K562 (cell line): ENCODE data around the gene NOLC1. TPM values are rescaled to one million over a fixed set of nuclear protein-coding genes. Genes with fewer than 3 reads are reported as not detected.

ENCODE experiments used
- CBX5 ChIP-seq: IDR thresholded peaks from 2 replicates; pipeline ENCODE4 v1.6.1; 2014; ENCODE audit warnings: low read depth, borderline replicate concordance
- CHD2 ChIP-seq: IDR thresholded peaks from 2 replicates; pipeline ENCODE4 v1.6.1; 2011; ENCODE audit warnings: low read depth, low read length
- FUS ChIP-seq: fragments of 200-400 bp; formaldehyde crosslinking; optimal IDR thresholded peaks from 2 replicates; pipeline ENCODE3; 2017; ENCODE audit warnings: low read depth, low read length
- HDGF ChIP-seq: fragments of 450-650 bp; IDR thresholded peaks from 2 replicates; pipeline ENCODE4 v1.6.1; 2016
- HNRNPLL ChIP-seq: fragments of 200-400 bp; formaldehyde crosslinking; IDR thresholded peaks from 2 replicates; pipeline ENCODE4 v1.6.1; 2017; ENCODE audit warnings: low read length, low read depth, mild to moderate bottlenecking; ENCODE audit not compliant: poor library complexity, severe bottlenecking
- MAX ChIP-seq: sonication (generic); formaldehyde crosslinking; IDR thresholded peaks from 2 replicates; pipeline ENCODE4 v1.9.0; 2022; ENCODE audit warnings: mild to moderate bottlenecking, missing genetic modification reagents
- MCM2 ChIP-seq: fragments of 450-650 bp; IDR thresholded peaks from 2 replicates; pipeline ENCODE4 v1.6.1; 2017; ENCODE audit warnings: low read depth, mild to moderate bottlenecking
- MLX ChIP-seq, 2 experiments: fragments of 450-650 bp in 1 of 2; sonication (generic) in 1 of 2; formaldehyde crosslinking; conservative IDR thresholded peaks; 2 replicates each; pipeline versions ENCODE4 v1.4.0 to v1.8.1; 2020 to 2022; ENCODE audit warnings: mild to moderate bottlenecking in 1 of 2, missing genetic modification reagents in 1 of 2
- MTF1 ChIP-seq: fragments of 250-450 bp; sonication (Bioruptor Pico); IDR thresholded peaks from 2 replicates; pipeline ENCODE4 v1.9.0; 2021; ENCODE audit warnings: moderate library complexity, mild to moderate bottlenecking, inconsistent platforms, borderline replicate concordance
- SETDB1 ChIP-seq: IDR thresholded peaks from one replicate; pipeline ENCODE4 v1.6.1; 2012; ENCODE audit warnings: low read length, control low read depth, inconsistent platforms
- SMARCE1 ChIP-seq: fragments of 450-650 bp; IDR thresholded peaks from 2 replicates; pipeline ENCODE4 v1.7.1; 2016; ENCODE audit warnings: mild to moderate bottlenecking
- USF2 ChIP-seq: sonication (generic); formaldehyde crosslinking; IDR thresholded peaks from 2 replicates; pipeline ENCODE4 v1.5.0; 2020; ENCODE audit warnings: missing genetic modification reagents
- WHSC1 ChIP-seq: IDR thresholded peaks from one replicate; pipeline ENCODE4 v1.6.1; 2012; ENCODE audit warnings: low read length, control low read depth, inconsistent platforms
- ZBTB49 ChIP-seq: sonication (generic); formaldehyde crosslinking; IDR thresholded peaks from 2 replicates; pipeline ENCODE4 v1.8.0; 2022; ENCODE audit warnings: missing genetic modification reagents, mild to moderate bottlenecking, borderline replicate concordance
- ZFX ChIP-seq: sonication (generic); formaldehyde crosslinking; IDR thresholded peaks from 2 replicates; pipeline ENCODE4 v1.8.0; 2022; ENCODE audit warnings: mild to moderate bottlenecking, missing genetic modification reagents, moderate library complexity
- ZNF184 ChIP-seq: sonication (generic); formaldehyde crosslinking; IDR thresholded peaks from 2 replicates; pipeline ENCODE4 v1.5.0; 2020; ENCODE audit warnings: missing genetic modification reagents
- polyA plus RNA-seq, 8 experiments: library from polyadenylated mRNA; depleted of rRNA in 4 of 8; stranded (reverse) in 5 of 8; unstranded in 3 of 8; fragments of >200 nt; fragmentation: Nextera tagmentation in 2 of 8; fragmentation: Illumina TruSeq in 1 of 8; extraction: Ambion mirVana in 2 of 8; extraction: Trizol in 1 of 8; gene quantifications; 2 replicates each; pipeline versions ENCODE4 v1.2.1 to v1.2.3, GENCODE V29; 2011 to 2014; ENCODE audit warnings: inconsistent platforms in 1 of 8, missing spikeins in 1 of 8
- total RNA-seq, 7 experiments: library from RNA; depleted of rRNA in 6 of 7; stranded (reverse); fragments of >200 nt in 6 of 7; fragmentation: Illumina TruSeq in 2 of 7; extraction: Trizol in 2 of 7; gene quantifications; 2 replicates each; pipeline versions ENCODE4 v1.2.1 to v1.2.3, GENCODE V29; 2011 to 2021; ENCODE audit warnings: low replicate concordance in 1 of 7
- TF ChIP-seq, protein P1 (sequence below), 3 experiments: fragments of 200-800 bp in 1 of 3; fragments of 250-450 bp in 1 of 3; fragments of 450-650 bp in 1 of 3; sonication (Bioruptor Pico) in 1 of 3; sonication (Bioruptor generic) in 1 of 3; formaldehyde crosslinking in 1 of 3; IDR thresholded peaks; 2 replicates each; pipeline versions ENCODE4 v1.6.1 to v1.8.0; 2016 to 2022; ENCODE audit warnings: mild to moderate bottlenecking in 2 of 3, missing genetic modification characterization in 2 of 3, missing compliant biosample characterization in 1 of 3, moderate library complexity in 1 of 3
- TF ChIP-seq, protein P2 (sequence below): fragments of 250-450 bp; sonication (Bioruptor Pico); IDR thresholded peaks from 2 replicates; pipeline ENCODE4 v1.5.1; 2021; ENCODE audit warnings: mild to moderate bottlenecking

NOLC1 gene
- total and polyA plus RNA-seq, 9 of the 15 experiments (the other 6 are each of a cell fraction or from before 2014, with no cell fraction given): 102 to 310 (median 165) TPM

DNA sequence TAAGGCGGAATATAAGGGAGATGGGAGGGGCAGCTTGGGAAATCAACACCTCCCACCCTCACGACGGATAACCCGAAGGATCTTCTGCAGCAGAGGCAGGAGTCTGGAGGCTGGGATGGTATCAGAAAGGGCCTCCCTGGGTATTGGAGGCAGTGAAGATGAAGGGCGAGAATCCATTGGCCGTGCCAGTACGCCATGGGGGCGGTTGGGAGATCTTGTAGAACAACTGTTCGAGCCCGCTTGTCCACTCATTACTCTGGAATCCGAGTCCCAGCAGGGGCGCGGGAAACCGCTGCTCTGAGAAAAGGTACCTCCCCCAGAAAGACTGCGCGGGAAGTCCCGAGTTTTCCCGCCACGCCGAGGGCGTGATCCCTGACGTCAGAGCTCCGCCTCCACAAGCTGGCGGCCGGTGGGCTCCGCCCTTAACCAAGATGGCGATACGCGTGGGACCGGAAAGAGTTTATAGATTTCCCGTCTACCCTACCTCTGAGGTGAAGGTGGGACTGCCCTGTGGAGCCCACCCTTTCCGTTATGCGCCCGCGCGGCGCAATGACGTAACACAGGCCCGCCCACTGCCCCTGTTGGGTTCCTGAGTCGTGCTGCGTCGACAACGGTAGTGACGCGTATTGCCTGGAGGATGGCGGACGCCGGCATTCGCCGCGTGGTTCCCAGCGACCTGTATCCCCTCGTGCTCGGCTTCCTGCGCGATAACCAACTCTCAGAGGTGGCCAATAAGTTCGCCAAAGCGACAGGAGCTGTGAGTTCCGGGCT is at the start of gene NOLC1 (continued):
- 0 out of 2 replicates have a peak, but pooled peaks have one; percentile 58 for TF ChIP-seq ZBTB49 (CRISPR knock-in tag)
- TF ChIP-seq USF2 (CRISPR knock-in tag): no peak
- TF ChIP-seq HDGF: no peak
- TF ChIP-seq, protein P1, sequence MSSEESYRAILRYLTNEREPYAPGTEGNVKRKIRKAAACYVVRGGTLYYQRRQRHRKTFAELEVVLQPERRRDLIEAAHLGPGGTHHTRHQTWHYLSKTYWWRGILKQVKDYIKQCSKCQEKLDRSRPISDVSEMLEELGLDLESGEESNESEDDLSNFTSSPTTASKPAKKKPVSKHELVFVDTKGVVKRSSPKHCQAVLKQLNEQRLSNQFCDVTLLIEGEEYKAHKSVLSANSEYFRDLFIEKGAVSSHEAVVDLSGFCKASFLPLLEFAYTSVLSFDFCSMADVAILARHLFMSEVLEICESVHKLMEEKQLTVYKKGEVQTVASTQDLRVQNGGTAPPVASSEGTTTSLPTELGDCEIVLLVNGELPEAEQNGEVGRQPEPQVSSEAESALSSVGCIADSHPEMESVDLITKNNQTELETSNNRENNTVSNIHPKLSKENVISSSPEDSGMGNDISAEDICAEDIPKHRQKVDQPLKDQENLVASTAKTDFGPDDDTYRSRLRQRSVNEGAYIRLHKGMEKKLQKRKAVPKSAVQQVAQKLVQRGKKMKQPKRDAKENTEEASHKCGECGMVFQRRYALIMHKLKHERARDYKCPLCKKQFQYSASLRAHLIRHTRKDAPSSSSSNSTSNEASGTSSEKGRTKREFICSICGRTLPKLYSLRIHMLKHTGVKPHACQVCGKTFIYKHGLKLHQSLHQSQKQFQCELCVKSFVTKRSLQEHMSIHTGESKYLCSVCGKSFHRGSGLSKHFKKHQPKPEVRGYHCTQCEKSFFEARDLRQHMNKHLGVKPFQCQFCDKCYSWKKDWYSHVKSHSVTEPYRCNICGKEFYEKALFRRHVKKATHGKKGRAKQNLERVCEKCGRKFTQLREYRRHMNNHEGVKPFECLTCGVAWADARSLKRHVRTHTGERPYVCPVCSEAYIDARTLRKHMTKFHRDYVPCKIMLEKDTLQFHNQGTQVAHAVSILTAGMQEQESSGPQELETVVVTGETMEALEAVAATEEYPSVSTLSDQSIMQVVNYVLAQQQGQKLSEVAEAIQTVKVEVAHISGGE (CRISPR knock-in tag; IDR thresholded peaks at IDR 0.05): peak in 1 of 3 experiments; percentile 88; a peak in 2 of 6 replicates
- TF ChIP-seq, protein P2, sequence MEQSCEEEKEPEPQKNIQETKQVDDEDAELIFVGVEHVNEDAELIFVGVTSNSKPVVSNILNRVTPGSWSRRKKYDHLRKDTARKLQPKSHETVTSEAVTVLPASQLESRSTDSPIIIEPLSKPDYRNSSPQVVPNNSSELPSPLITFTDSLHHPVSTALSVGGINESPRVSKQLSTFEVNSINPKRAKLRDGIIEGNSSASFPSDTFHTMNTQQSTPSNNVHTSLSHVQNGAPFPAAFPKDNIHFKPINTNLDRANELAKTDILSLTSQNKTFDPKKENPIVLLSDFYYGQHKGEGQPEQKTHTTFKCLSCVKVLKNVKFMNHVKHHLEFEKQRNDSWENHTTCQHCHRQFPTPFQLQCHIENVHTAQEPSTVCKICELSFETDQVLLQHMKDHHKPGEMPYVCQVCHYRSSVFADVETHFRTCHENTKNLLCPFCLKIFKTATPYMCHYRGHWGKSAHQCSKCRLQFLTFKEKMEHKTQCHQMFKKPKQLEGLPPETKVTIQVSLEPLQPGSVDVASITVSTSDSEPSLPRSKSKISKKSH (CRISPR knock-in tag): no peak
- TF ChIP-seq SMARCE1: no peak
- peak; percentile 77 for TF ChIP-seq CHD2
- peak; percentile 72 for TF ChIP-seq ZFX
- no peak for TF ChIP-seq CBX5
- TF ChIP-seq WHSC1: no peak
- TF ChIP-seq HNRNPLL: peak; percentile 85
- no peak for TF ChIP-seq MLX (CRISPR knock-in tag; conservative IDR thresholded peaks at IDR 0.05)
- TF ChIP-seq MTF1 (CRISPR knock-in tag): no peak
- no peak for TF ChIP-seq ZNF184
- TF ChIP-seq SETDB1: no peak
- no peak for TF ChIP-seq MCM2
- peak; percentile 93 for TF ChIP-seq MAX (CRISPR knock-in tag)
- TF ChIP-seq FUS: no peak
